SK-N-SH treated with all-trans-retinoic acid at 6 μM for 48 hours (cell line): ENCODE measurements around the gene ZBTB46.

Experiments
- ATAC-seq: fragments of 200-7000 bp; cut with Tn5 transposase; 3 replicates; pipeline ENCODE4 v1.9.1; 2020; ENCODE audit warnings: mild to moderate bottlenecking, moderate library complexity
- ARNTL ChIP-seq: fragments of 450-650 bp; formaldehyde crosslinking; IDR thresholded peaks from 2 replicates; pipeline ENCODE4 v1.5.0; 2020; ENCODE audit warnings: low read depth, mild to moderate bottlenecking, moderate library complexity, borderline replicate concordance
- BACH2 ChIP-seq: fragments of 250-450 bp; sonication (Bioruptor Pico); IDR thresholded peaks from 2 replicates; pipeline ENCODE4 v1.9.0; 2021; ENCODE audit warnings: mild to moderate bottlenecking, borderline replicate concordance
- CREB5 ChIP-seq: fragments of 250-450 bp; sonication (Bioruptor Pico); IDR thresholded peaks from 2 replicates; pipeline ENCODE4 v1.5.1; 2020; ENCODE audit warnings: low read depth, mild to moderate bottlenecking, moderate library complexity
- CSDC2 ChIP-seq: fragments of 250-450 bp; sonication (Bioruptor Pico); IDR thresholded peaks from 2 replicates; pipeline ENCODE4 v1.5.0; 2020; ENCODE audit warnings: mild to moderate bottlenecking, moderate library complexity
- CSRNP3 ChIP-seq: fragments of 250-450 bp; sonication (Bioruptor Pico); IDR thresholded peaks from 2 replicates; pipeline ENCODE4 v1.5.1; 2021; ENCODE audit warnings: mild to moderate bottlenecking, moderate library complexity
- ESRRG ChIP-seq: fragments of 250-450 bp; sonication (Bioruptor Pico); IDR thresholded peaks from 2 replicates; pipeline ENCODE4 v1.6.1; 2021; ENCODE audit warnings: mild to moderate bottlenecking
- GLIS3 ChIP-seq: fragments of 250-450 bp; sonication (Bioruptor Pico); IDR thresholded peaks from 2 replicates; pipeline ENCODE4 v1.5.0; 2020; ENCODE audit warnings: mild to moderate bottlenecking, moderate library complexity
- ISL1 ChIP-seq: fragments of 250-450 bp; sonication (Bioruptor Pico); IDR thresholded peaks from 2 replicates; pipeline ENCODE4 v2.1.2; 2022; ENCODE audit warnings: mild to moderate bottlenecking, moderate library complexity
- OSR1 ChIP-seq: fragments of 250-450 bp; sonication (Bioruptor Pico); IDR thresholded peaks from 2 replicates; pipeline ENCODE4 v1.8.0; 2022; ENCODE audit warnings: moderate library complexity, mild to moderate bottlenecking, inconsistent platforms
- PPARA ChIP-seq: fragments of 250-450 bp; sonication (Bioruptor Pico); IDR thresholded peaks from 2 replicates; pipeline ENCODE4 v1.5.0; 2020; ENCODE audit warnings: mild to moderate bottlenecking, borderline replicate concordance
- SNAI2 ChIP-seq: fragments of 250-450 bp; sonication (Bioruptor Pico); IDR thresholded peaks from 2 replicates; pipeline ENCODE4 v1.5.0; 2020; ENCODE audit warnings: mild to moderate bottlenecking, moderate library complexity
- TOX ChIP-seq: fragments of 250-450 bp; sonication (Bioruptor Pico); IDR thresholded peaks from 2 replicates; pipeline ENCODE4 v1.8.0; 2021; ENCODE audit warnings: mild to moderate bottlenecking, moderate library complexity, borderline replicate concordance
- TSHZ2 ChIP-seq: fragments of 250-450 bp; sonication (Bioruptor Pico); IDR thresholded peaks from 2 replicates; pipeline ENCODE4 v1.5.0; 2020; ENCODE audit warnings: mild to moderate bottlenecking, moderate library complexity
- ZC3H10 ChIP-seq: fragments of 250-450 bp; sonication (Bioruptor Pico); IDR thresholded peaks from 2 replicates; pipeline ENCODE4 v1.5.1; 2021; ENCODE audit warnings: mild to moderate bottlenecking, moderate library complexity
- ZFP3 ChIP-seq: fragments of 250-450 bp; sonication (Bioruptor Pico); IDR thresholded peaks from 2 replicates; pipeline ENCODE4 v1.5.0; 2020; ENCODE audit warnings: mild to moderate bottlenecking, moderate library complexity
- ZFP30 ChIP-seq: fragments of 450-650 bp; formaldehyde crosslinking; IDR thresholded peaks from 2 replicates; pipeline ENCODE4 v1.5.0; 2022; ENCODE audit warnings: mild to moderate bottlenecking, moderate library complexity
- ZNF70 ChIP-seq: fragments of 450-650 bp; formaldehyde crosslinking; IDR thresholded peaks from 2 replicates; pipeline ENCODE4 v1.5.0; 2020; ENCODE audit warnings: mild to moderate bottlenecking, moderate library complexity
- ZNF8 ChIP-seq: fragments of 450-650 bp; formaldehyde crosslinking; IDR thresholded peaks from 2 replicates; pipeline ENCODE4 v1.5.0; 2020; ENCODE audit warnings: mild to moderate bottlenecking, moderate library complexity

The ZBTB46 gene

GRCh38 chr20:63740070-63740626, 90.9 kb downstream of the ZBTB46 start:
- 0 out of 2 replicates have a peak, but pooled peaks have one; percentile 17 for TF ChIP-seq TSHZ2 (CRISPR knock-in tag)
- no peak for TF ChIP-seq ZC3H10
- TF ChIP-seq ZNF8 (CRISPR knock-in tag), result no peak
- peak; percentile 11 for ATAC-seq

GRCh38 chr20:63739130-63740069, 91.7 kb downstream of the ZBTB46 start, which contains the start of gene SLC2A4RG:
Gene SLC2A4RG (plus strand): TSS chr20:63739776. CDS start chr20:63739913, 137 bp downstream.
- TF ChIP-seq ESRRG (CRISPR knock-in tag), result no peak
- TF ChIP-seq SNAI2 (CRISPR knock-in tag), result no peak
- no peak for TF ChIP-seq ARNTL (CRISPR knock-in tag)
- TF ChIP-seq TSHZ2 (CRISPR knock-in tag), result no peak
- TF ChIP-seq ZC3H10, result no peak
- no peak for TF ChIP-seq ZFP30
- TF ChIP-seq OSR1 (CRISPR knock-in tag), result no peak
- no peak for TF ChIP-seq CSDC2

DNA sequence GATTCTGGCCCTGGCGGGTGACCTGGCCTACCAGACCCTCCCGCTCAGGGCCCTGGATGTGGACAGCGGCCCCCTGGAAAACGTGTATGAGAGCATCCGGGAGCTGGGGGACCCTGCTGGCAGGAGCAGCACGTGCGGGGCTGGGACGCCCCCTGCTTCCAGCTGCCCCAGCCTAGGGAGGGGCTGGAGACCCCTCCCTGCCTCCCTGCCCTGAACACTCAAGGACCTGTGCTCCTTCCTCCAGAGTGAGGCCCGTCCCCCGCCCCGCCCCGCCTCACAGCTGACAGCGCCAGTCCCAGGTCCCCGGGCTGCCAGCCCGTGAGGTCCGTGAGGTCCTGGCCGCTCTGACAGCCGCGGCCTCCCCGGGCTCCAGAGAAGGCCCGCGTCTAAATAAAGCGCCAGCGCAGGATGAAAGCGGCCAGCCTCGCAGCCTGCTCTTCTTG, 92.4 kb downstream of the ZBTB46 start:
- TF ChIP-seq ZFP3 (CRISPR knock-in tag), result no peak
- no peak for TF ChIP-seq TSHZ2 (CRISPR knock-in tag)
- no peak for ATAC-seq

More at GRCh38 chr20:63739130-63740069, 91.7 kb downstream of the ZBTB46 start, which contains the start of gene SLC2A4RG:
- ATAC-seq, result peak; percentile 58

DNA sequence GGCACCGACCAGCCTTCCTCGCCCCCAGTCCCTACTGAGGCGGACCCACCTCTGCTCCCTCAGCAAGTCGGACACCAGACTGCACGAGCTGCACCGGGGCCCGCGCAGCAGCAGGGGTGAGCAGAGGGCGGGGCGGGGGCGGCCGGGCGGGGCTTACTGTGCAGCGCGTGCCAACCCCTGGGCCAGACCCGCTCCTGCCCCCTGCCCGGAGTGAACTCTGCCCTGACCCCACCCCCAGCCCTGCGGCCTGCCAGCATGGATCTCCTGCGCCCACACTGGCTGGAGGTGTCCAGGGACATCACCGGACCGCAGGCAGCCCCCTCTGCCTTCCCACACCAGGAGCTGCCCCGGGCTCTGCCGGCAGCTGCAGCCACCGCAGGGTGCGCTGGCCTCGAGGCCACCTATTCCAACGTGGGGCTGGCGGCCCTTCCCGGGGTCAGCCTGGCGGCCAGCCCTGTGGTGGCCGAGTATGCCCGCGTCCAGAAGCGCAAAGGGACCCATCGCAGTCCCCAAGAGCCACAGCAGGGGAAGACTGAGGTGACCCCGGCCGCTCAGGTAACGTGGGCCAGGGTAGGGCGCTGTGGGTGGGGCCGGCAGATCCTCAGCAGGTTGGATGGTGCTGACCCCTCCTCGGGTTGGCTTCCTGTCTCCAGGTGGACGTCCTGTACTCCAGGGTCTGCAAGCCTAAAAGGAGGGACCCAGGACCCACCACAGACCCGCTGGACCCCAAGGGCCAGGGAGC, 92.9 kb downstream of the ZBTB46 start:
- ATAC-seq, result no peak
- no peak for TF ChIP-seq CSDC2
- TF ChIP-seq TSHZ2 (CRISPR knock-in tag), result no peak
- TF ChIP-seq TOX, result no peak
- TF ChIP-seq GLIS3 (CRISPR knock-in tag), result no peak
- TF ChIP-seq CSRNP3, result no peak
- no peak for TF ChIP-seq ZNF70 (CRISPR knock-in tag)
- TF ChIP-seq ARNTL (CRISPR knock-in tag), result no peak
- no peak for TF ChIP-seq ISL1 (CRISPR knock-in tag)
- TF ChIP-seq ZC3H10, result no peak
- no peak for TF ChIP-seq ZFP3 (CRISPR knock-in tag)
- no peak for TF ChIP-seq BACH2 (CRISPR knock-in tag)
- TF ChIP-seq CREB5, result no peak
- TF ChIP-seq PPARA (CRISPR knock-in tag), result no peak
